Right lobe of liver (tissue), 4 donors: ENCODE data around the gene BLACAT1.

ENCODE experiments used
- POLR2A ChIP-seq: fragments of 450-650 bp; IDR thresholded peaks from one replicate; pipeline ENCODE4 v1.6.1; 2017; ENCODE audit warnings: antibody characterized with exemption, mild to moderate bottlenecking
- TF ChIP-seq, protein P1 (sequence below), 4 donors: fragments of 200-600 bp in 3 of 4; fragments of 450-650 bp in 1 of 4; IDR thresholded peaks; one replicate each; pipeline versions ENCODE4 v1.5.1 to v1.8.0; 2016 to 2022; ENCODE audit warnings: antibody characterized with exemption in 4 of 4, mild to moderate bottlenecking in 2 of 4
- donor health status: DM: no; HTN: no; CAD: no.
- donor health status: DM: no; HTN: no; CAD: no.
- donor health status: DM: no; HTN: yes; CAD: no.

DNA sequence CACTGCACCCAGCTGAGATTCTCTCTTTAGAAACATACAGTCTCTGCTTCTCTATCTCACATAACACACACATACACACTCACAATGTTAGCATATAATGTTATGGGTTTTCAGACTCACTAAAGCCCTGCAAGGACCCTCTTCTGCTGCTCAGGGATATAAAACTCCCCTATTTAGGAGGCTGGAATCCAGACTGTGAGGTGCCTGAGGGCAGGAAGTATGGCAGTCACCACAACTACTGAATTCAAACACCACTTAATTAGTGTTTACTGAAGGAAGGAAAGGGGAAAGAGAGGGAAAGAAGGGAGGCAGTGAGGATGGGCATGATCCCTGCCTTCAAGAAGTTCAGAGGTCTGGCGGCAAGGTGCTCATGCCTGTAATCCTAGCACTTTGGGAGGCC lies 40.8 kb upstream of the BLACAT1 start:
- TF ChIP-seq, protein P1, sequence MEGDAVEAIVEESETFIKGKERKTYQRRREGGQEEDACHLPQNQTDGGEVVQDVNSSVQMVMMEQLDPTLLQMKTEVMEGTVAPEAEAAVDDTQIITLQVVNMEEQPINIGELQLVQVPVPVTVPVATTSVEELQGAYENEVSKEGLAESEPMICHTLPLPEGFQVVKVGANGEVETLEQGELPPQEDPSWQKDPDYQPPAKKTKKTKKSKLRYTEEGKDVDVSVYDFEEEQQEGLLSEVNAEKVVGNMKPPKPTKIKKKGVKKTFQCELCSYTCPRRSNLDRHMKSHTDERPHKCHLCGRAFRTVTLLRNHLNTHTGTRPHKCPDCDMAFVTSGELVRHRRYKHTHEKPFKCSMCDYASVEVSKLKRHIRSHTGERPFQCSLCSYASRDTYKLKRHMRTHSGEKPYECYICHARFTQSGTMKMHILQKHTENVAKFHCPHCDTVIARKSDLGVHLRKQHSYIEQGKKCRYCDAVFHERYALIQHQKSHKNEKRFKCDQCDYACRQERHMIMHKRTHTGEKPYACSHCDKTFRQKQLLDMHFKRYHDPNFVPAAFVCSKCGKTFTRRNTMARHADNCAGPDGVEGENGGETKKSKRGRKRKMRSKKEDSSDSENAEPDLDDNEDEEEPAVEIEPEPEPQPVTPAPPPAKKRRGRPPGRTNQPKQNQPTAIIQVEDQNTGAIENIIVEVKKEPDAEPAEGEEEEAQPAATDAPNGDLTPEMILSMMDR (IDR thresholded peaks at IDR 0.05) = no peak
- TF ChIP-seq POLR2A = no peak
